ENCODE results near the gene PAK2.
A peak's percentile ranks its signal among the peaks of the same experiment; 100 is the strongest.
"Not testable (repeated sequence)": the region's sequence is repeated elsewhere in the genome, so short reads cannot be mapped to it uniquely, and the experiment has no call there.

Gene PAK2

GRCh38 chr3:196736670-196737374, 2.8 kb upstream of the PAK2 start:
- DNase-seq (ENCODE audit: low read depth, low spot score): no peak

- no peak for DNase-seq (ENCODE audit: low read depth, low spot score)
Measured at GRCh38 chr3:196737655-196738054, 2.0 kb upstream of the PAK2 start.

- DNase-seq (ENCODE audit: low read depth, low spot score): no peak
Measured at GRCh38 chr3:196740481-196741248, 1.0 kb downstream of the PAK2 start.

GRCh38 chr3:196741249-196741889, 1.7 kb downstream of the PAK2 start:
- DNase-seq (ENCODE audit: low read depth, low spot score): no peak

GRCh38 chr3:196743569-196743968, 3.9 kb downstream of the PAK2 start:
- DNase-seq (ENCODE audit: low read depth, low spot score): not testable (repeated sequence)

GRCh38 chr3:196749125-196749524, 9.5 kb downstream of the PAK2 start:
- DNase-seq (ENCODE audit: low read depth, low spot score): no peak

GRCh38 chr3:196753201-196753600, 13.5 kb downstream of the PAK2 start:
- DNase-seq (ENCODE audit: low read depth, low spot score): no peak

- DNase-seq (ENCODE audit: low read depth, low spot score): no peak
Measured at GRCh38 chr3:196754091-196754981, 14.7 kb downstream of the PAK2 start.

- no peak for DNase-seq (ENCODE audit: low read depth, low spot score)
Measured at GRCh38 chr3:196756732-196757131, 17.1 kb downstream of the PAK2 start.

- DNase-seq (ENCODE audit: low read depth, low spot score): peak; percentile 16
Measured at GRCh38 chr3:196757876-196758739, 18.5 kb downstream of the PAK2 start.

- DNase-seq (ENCODE audit: low read depth, low spot score): no peak
Measured at GRCh38 chr3:196763179-196763578, 23.5 kb downstream of the PAK2 start.

GRCh38 chr3:196765454-196765853, 25.8 kb downstream of the PAK2 start:
- DNase-seq (ENCODE audit: low read depth, low spot score): no peak

GRCh38 chr3:196771067-196771466, 31.4 kb downstream of the PAK2 start:
- DNase-seq (ENCODE audit: low read depth, low spot score): no peak

- no peak for DNase-seq (ENCODE audit: low read depth, low spot score)
Measured at GRCh38 chr3:196772102-196772501, 32.4 kb downstream of the PAK2 start.

- DNase-seq (ENCODE audit: low read depth, low spot score): no peak
Measured at GRCh38 chr3:196772897-196773296, 33.2 kb downstream of the PAK2 start.

- DNase-seq (ENCODE audit: low read depth, low spot score): no peak
Measured at GRCh38 chr3:196774191-196774820, 34.6 kb downstream of the PAK2 start.

- no peak for DNase-seq (ENCODE audit: low read depth, low spot score)
Measured at GRCh38 chr3:196774848-196775422, 35.3 kb downstream of the PAK2 start.

- DNase-seq (ENCODE audit: low read depth, low spot score): no peak
Measured at GRCh38 chr3:196775938-196776337, 36.3 kb downstream of the PAK2 start.

- no peak for DNase-seq (ENCODE audit: low read depth, low spot score)
Measured at GRCh38 chr3:196777836-196778235, 38.2 kb downstream of the PAK2 start.

GRCh38 chr3:196778755-196779154, 39.1 kb downstream of the PAK2 start:
- DNase-seq (ENCODE audit: low read depth, low spot score): no peak

All from brain pericyte (primary cell).